Activated CD4-positive, alpha-beta T cell treated with anti-CD3 and anti-CD28 coated beads, Interleukin-2, amount 10 ng/mL, durations not matched to agents 7 days and 5 days (primary cell): ENCODE data around the gene TMEM132C. TPM values are rescaled to one million over a fixed set of nuclear protein-coding genes. Genes with fewer than 3 reads are reported as not detected.

Experiments
- CTCF ChIA-PET: fragments of 350-600 bp; sonication (Branson Sonifier 250); formaldehyde crosslinking; loops from one replicate; lab custom pipeline; 2021; ENCODE audit warnings: antibody characterized with exemption; lab: Charles Lee
- POLR2A ChIA-PET: fragments of 350-600 bp; sonication (Branson Sonifier 250); formaldehyde crosslinking; loops from one replicate; lab custom pipeline; 2021; ENCODE audit warnings: antibody characterized with exemption; lab: Charles Lee
- DNase-seq: peaks from one replicate; pipeline ENCODE4 v3.0.0-alpha.2; 2020
- H3K27ac Mint-ChIP-seq: one replicate; pipeline ENCODE4 v1.8.0; 2021; ENCODE audit warnings: mild to moderate bottlenecking, moderate library complexity, mixed read lengths
- H3K27me3 Mint-ChIP-seq: one replicate; pipeline ENCODE4 v1.8.0; 2021; ENCODE audit warnings: mixed read lengths
- H3K36me3 Mint-ChIP-seq: one replicate; pipeline ENCODE4 v1.8.0; 2021; ENCODE audit warnings: low read depth, mixed read lengths
- H3K4me1 Mint-ChIP-seq: one replicate; pipeline ENCODE4 v1.8.0; 2021; ENCODE audit warnings: mixed read lengths
- H3K4me3 Mint-ChIP-seq: one replicate; pipeline ENCODE4 v1.8.0; 2021; ENCODE audit warnings: mild to moderate bottlenecking, moderate library complexity, mixed read lengths
- H3K9me3 Mint-ChIP-seq: one replicate; pipeline ENCODE4 v1.8.0; 2021; ENCODE audit warnings: mixed read lengths
- total RNA-seq, 2 experiments: library from RNA; stranded (reverse); gene quantifications; one replicate each; pipeline ENCODE4 v1.2.3, GENCODE V29; 2021

The TMEM132C gene
- total RNA-seq, 2 experiments from 2014 or later, result not detected

GRCh38 chr12:128698301-128698972, 431.5 kb downstream of the TMEM132C start:
- Mint-ChIP-seq H3K4me1 (no peaks in the 10 kb centered on the region), H3K9me3 (peaks cover 3% of the 10 kb centered on the region), H3K36me3 (no peaks in the 10 kb centered on the region), H3K27ac (no peak overlapping the region), H3K4me3 (no peak overlapping the region), H3K27me3 (no peaks in the 10 kb centered on the region)
- no peak for DNase-seq
- ChIA-PET POLR2A (no interaction called here), CTCF (no interaction called here)

- POLR2A ChIA-PET, result no interaction called here
- no peaks in the 10 kb centered on the region for H3K36me3 Mint-ChIP-seq
- H3K27me3 Mint-ChIP-seq, result no peaks in the 10 kb centered on the region
- H3K9me3 Mint-ChIP-seq, result peaks cover 3% of the 10 kb centered on the region
- no peak overlapping the region for H3K4me3 Mint-ChIP-seq
- no peak for DNase-seq
- H3K27ac Mint-ChIP-seq, result no peak overlapping the region
- H3K4me1 Mint-ChIP-seq, result no peaks in the 10 kb centered on the region
- CTCF ChIA-PET, result no interaction called here
Measured at GRCh38 chr12:128699106-128699505, 432.1 kb downstream of the TMEM132C start.

GRCh38 chr12:128702371-128702770, 435.4 kb downstream of the TMEM132C start:
- H3K4me1 Mint-ChIP-seq, result no peaks in the 10 kb centered on the region
- CTCF ChIA-PET, result no interaction called here
- H3K27ac Mint-ChIP-seq, result no peak overlapping the region
- H3K36me3 Mint-ChIP-seq, result no peaks in the 10 kb centered on the region
- no peaks in the 10 kb centered on the region for H3K27me3 Mint-ChIP-seq
- H3K9me3 Mint-ChIP-seq, result peaks cover 3% of the 10 kb centered on the region
- POLR2A ChIA-PET, result no interaction called here
- no peak overlapping the region for H3K4me3 Mint-ChIP-seq
- DNase-seq, result no peak

GRCh38 chr12:128705140-128705539, 438.2 kb downstream of the TMEM132C start:
- H3K27ac Mint-ChIP-seq, result no peak overlapping the region
- H3K4me1 Mint-ChIP-seq, result no peaks in the 10 kb centered on the region
- no peak for DNase-seq
- H3K4me3 Mint-ChIP-seq, result no peak overlapping the region
- no peaks in the 10 kb centered on the region for H3K9me3 Mint-ChIP-seq
- H3K36me3 Mint-ChIP-seq, result no peaks in the 10 kb centered on the region
- CTCF ChIA-PET, result no interaction called here
- POLR2A ChIA-PET, result no interaction called here
- no peaks in the 10 kb centered on the region for H3K27me3 Mint-ChIP-seq

GRCh38 chr12:128707488-128707887, 440.5 kb downstream of the TMEM132C start:
- no peaks in the 10 kb centered on the region for H3K36me3 Mint-ChIP-seq
- DNase-seq, result no peak
- H3K4me1 Mint-ChIP-seq, result no peaks in the 10 kb centered on the region
- ChIA-PET POLR2A (no interaction called here), CTCF (no interaction called here)
- H3K4me3 Mint-ChIP-seq, result no peak overlapping the region
- no peaks in the 10 kb centered on the region for H3K9me3 Mint-ChIP-seq
- no peak overlapping the region for H3K27ac Mint-ChIP-seq
- H3K27me3 Mint-ChIP-seq, result no peaks in the 10 kb centered on the region

- H3K27me3 Mint-ChIP-seq, result no peaks in the 10 kb centered on the region
- no peaks in the 10 kb centered on the region for H3K9me3 Mint-ChIP-seq
- H3K36me3 Mint-ChIP-seq, result no peaks in the 10 kb centered on the region
- DNase-seq, result no peak
- H3K4me3 Mint-ChIP-seq, result no peak overlapping the region
- no peak overlapping the region for H3K27ac Mint-ChIP-seq
- ChIA-PET POLR2A (no interaction called here), CTCF (no interaction called here)
- no peaks in the 10 kb centered on the region for H3K4me1 Mint-ChIP-seq
Measured at GRCh38 chr12:128708789-128709188, 441.8 kb downstream of the TMEM132C start.

- ChIA-PET POLR2A (no interaction called here), CTCF (no interaction called here)
- Mint-ChIP-seq H3K36me3 (no peaks in the 10 kb centered on the region), H3K9me3 (no peaks in the 10 kb centered on the region), H3K4me1 (no peaks in the 10 kb centered on the region), H3K27ac (no peak overlapping the region), H3K27me3 (no peaks in the 10 kb centered on the region), H3K4me3 (no peak overlapping the region)
- DNase-seq, result no peak
Measured at GRCh38 chr12:128709660-128710059, 442.7 kb downstream of the TMEM132C start.

- H3K27me3 Mint-ChIP-seq, result no peaks in the 10 kb centered on the region
- H3K27ac Mint-ChIP-seq, result no peak overlapping the region
- no peaks in the 10 kb centered on the region for H3K9me3 Mint-ChIP-seq
- H3K36me3 Mint-ChIP-seq, result no peaks in the 10 kb centered on the region
- POLR2A ChIA-PET, result no interaction called here
- DNase-seq, result no peak
- no peak overlapping the region for H3K4me3 Mint-ChIP-seq
- no peaks in the 10 kb centered on the region for H3K4me1 Mint-ChIP-seq
- CTCF ChIA-PET, result no interaction called here
Measured at GRCh38 chr12:128711486-128711885, 444.5 kb downstream of the TMEM132C start.

GRCh38 chr12:128712622-128713021, 445.7 kb downstream of the TMEM132C start:
- CTCF ChIA-PET, result interaction anchor here (0.8 kb wide), 1 partner anchor 257 kb away, joined by 3 read pairs; no protein-coding TSS in a partner anchor
- H3K36me3 Mint-ChIP-seq, result no peaks in the 10 kb centered on the region

GRCh38 chr12:128715485-128715884, 448.5 kb downstream of the TMEM132C start:
- no peak overlapping the region for H3K27ac Mint-ChIP-seq
- POLR2A ChIA-PET, result no interaction called here
- CTCF ChIA-PET, result no interaction called here
- H3K4me3 Mint-ChIP-seq, result no peak overlapping the region
- no peaks in the 10 kb centered on the region for H3K36me3 Mint-ChIP-seq
- no peaks in the 10 kb centered on the region for H3K27me3 Mint-ChIP-seq
- no peak for DNase-seq
- peaks cover 2% of the 10 kb centered on the region for H3K9me3 Mint-ChIP-seq
- H3K4me1 Mint-ChIP-seq, result no peaks in the 10 kb centered on the region

More at GRCh38 chr12:128712622-128713021, 445.7 kb downstream of the TMEM132C start:
- Mint-ChIP-seq H3K9me3 (no peaks in the 10 kb centered on the region), H3K27ac (no peak overlapping the region), H3K4me3 (no peak overlapping the region), H3K4me1 (no peaks in the 10 kb centered on the region), H3K27me3 (no peaks in the 10 kb centered on the region)
- POLR2A ChIA-PET, result no interaction called here
- no peak for DNase-seq

GRCh38 chr12:128724468-128725046, 457.6 kb downstream of the TMEM132C start:
- no peak for DNase-seq
- Mint-ChIP-seq H3K27ac (no peak overlapping the region), H3K36me3 (no peaks in the 10 kb centered on the region), H3K9me3 (no peaks in the 10 kb centered on the region), H3K27me3 (peaks cover 6% of the 10 kb centered on the region), H3K4me3 (no peak overlapping the region), H3K4me1 (no peaks in the 10 kb centered on the region)
- ChIA-PET POLR2A (no interaction called here), CTCF (no interaction called here)

- POLR2A ChIA-PET, result no interaction called here
- no peaks in the 10 kb centered on the region for H3K4me1 Mint-ChIP-seq
- peaks cover 8% of the 10 kb centered on the region for H3K27me3 Mint-ChIP-seq
- H3K36me3 Mint-ChIP-seq, result no peaks in the 10 kb centered on the region
- CTCF ChIA-PET, result no interaction called here
- H3K27ac Mint-ChIP-seq, result no peak overlapping the region
- H3K4me3 Mint-ChIP-seq, result no peak overlapping the region
- no peak for DNase-seq
- no peaks in the 10 kb centered on the region for H3K9me3 Mint-ChIP-seq
Measured at GRCh38 chr12:128726886-128727285, 459.9 kb downstream of the TMEM132C start.

- H3K4me1 Mint-ChIP-seq, result no peaks in the 10 kb centered on the region
- H3K4me3 Mint-ChIP-seq, result no peak overlapping the region
- peaks cover 8% of the 10 kb centered on the region for H3K27me3 Mint-ChIP-seq
- CTCF ChIA-PET, result no interaction called here
- no peaks in the 10 kb centered on the region for H3K36me3 Mint-ChIP-seq
- POLR2A ChIA-PET, result no interaction called here
- no peaks in the 10 kb centered on the region for H3K9me3 Mint-ChIP-seq
- H3K27ac Mint-ChIP-seq, result no peak overlapping the region
- DNase-seq, result no peak
Measured at GRCh38 chr12:128727461-128727860, 460.5 kb downstream of the TMEM132C start.

GRCh38 chr12:128727999-128728398, 461.0 kb downstream of the TMEM132C start:
- no peaks in the 10 kb centered on the region for H3K9me3 Mint-ChIP-seq

More at GRCh38 chr12:128727999-128728398, 461.0 kb downstream of the TMEM132C start:
- no peak for DNase-seq
- H3K27me3 Mint-ChIP-seq, result peaks cover 8% of the 10 kb centered on the region
- no peak overlapping the region for H3K27ac Mint-ChIP-seq
- H3K36me3 Mint-ChIP-seq, result no peaks in the 10 kb centered on the region
- CTCF ChIA-PET, result no interaction called here
- POLR2A ChIA-PET, result no interaction called here
- H3K4me1 Mint-ChIP-seq, result no peaks in the 10 kb centered on the region
- no peak overlapping the region for H3K4me3 Mint-ChIP-seq
